HG03280 (cell line): ENCODE results near the gene TYK2.
"Not testable (repeated sequence)": the region's sequence is repeated elsewhere in the genome, so short reads cannot be mapped to it uniquely, and the experiment has no call there.

ENCODE experiments used
- ATAC-seq: cut with Tn5 transposase; IDR thresholded peaks from one replicate; pipeline ENCODE4 v1.9.1; 2021; ENCODE audit warnings: mild to moderate bottlenecking, moderate library complexity; ENCODE audit not compliant: unreplicated experiment

TYK2 gene

DNA sequence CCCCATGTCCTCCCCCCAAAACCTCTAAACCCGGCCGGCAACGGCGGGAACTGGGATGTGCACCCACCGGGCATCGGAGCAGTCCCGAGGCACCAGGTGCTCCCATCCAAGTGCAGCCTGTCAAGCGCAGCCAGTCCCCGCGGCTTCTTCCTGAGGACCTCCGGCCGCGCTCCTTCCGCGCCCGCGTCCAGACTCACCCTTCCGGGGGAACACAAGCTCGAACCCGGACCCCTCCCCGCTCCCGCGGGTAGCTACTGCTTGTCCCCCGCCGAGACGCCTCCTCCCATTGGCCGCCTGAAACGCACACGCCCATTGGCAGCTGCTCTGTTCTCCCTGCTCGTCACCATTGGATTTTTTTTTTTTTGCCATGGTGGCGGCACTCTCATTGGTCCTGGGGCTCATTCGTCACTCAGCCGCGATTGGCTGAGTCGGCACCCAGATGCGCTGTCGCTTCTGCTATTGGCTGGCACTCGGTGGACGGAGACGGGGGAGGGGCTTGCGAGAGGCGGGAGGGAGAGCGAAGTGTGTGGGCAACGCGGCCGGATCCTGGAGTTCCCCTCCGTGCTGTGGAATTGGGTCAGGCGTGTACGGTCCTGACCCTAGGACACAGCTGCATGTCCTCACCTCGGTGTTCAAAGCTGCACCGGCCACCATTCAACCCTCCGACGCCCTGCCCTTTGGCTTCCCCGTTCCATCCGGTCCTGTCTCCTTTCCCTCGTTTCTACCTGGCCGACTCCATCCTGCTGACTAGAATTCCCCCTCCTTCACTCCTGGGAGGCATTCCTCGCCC lies at the start of gene TYK2:
Gene TYK2, minus strand, starts transcription at position 260 of the 790 bp plus-strand sequence. CDS start 2,166 bp downstream, outside the sequence.
- peak; percentile 98 for ATAC-seq

DNA sequence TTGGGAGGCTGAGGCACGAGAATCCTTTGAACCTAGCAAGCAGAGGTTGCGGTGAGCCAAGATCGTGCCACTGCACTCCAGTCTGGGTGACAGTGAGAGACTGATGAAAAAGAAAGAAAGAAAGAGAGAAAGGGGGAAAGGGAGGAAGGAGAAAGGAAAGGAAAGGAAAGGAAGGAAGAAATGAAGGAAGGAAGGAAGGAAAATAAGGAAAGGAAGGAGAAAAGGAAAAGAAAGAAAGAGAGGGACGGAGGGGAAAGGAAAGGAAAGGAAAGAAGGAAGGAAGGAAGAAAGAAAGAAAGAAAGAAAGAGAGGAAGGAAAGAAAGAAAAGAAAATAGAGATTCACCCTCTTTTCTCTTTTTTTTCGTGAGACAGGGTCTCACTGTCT lies 48.6 kb upstream of the TYK2 start:
- no peak for ATAC-seq

DNA sequence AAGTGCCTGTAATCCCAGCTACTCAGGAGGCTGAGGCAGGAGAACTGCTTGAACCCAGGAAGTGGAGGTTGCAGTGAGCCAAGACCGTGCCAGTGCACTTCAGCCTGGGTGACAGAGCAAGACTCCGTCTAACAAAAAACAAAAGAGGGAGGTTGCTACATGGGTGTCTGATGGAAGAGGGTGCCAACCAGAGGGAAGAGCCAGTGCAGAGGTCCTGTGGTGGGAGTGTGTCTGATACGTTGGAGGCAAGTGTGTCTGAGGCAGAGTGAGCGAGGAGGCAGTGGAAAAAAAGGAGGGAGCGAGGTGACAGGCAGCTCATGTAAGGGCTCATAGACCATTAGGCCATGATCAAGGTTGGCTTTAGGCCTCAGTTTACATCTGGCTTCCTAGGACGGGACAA lies 46.8 kb upstream of the TYK2 start:
- no peak for ATAC-seq

DNA sequence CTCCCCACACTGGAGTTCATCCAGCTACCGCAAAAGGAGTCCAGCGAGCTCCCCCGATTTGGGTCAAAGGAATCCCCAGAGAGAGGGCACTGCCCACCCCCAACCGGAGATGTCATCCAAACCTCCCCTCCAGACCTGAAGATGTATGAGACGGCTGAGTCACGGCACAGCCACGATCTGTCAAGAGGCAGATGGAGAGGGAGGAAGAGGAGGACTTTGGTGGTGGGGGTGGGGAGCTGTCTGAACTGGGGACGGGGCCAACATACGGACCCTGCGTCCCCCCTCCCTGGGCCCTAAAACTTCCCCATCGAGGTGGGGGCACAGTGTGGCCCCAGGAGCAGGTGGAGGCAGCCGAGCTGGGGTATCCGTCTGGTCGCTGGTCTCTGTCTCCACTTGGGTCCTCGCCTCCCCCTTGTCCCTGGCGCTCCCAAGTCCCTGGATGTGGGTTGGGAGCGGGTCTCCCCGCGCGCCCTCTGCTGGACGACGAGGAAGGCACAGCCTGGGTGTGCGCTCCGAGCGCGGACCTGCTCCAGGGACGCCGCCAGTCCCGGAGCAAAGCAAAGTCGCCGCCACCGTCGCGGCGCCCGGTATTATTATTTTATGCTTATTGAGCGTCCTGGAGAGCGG lies 43.8 kb upstream of the TYK2 start:
- peak; percentile 31 for ATAC-seq

DNA sequence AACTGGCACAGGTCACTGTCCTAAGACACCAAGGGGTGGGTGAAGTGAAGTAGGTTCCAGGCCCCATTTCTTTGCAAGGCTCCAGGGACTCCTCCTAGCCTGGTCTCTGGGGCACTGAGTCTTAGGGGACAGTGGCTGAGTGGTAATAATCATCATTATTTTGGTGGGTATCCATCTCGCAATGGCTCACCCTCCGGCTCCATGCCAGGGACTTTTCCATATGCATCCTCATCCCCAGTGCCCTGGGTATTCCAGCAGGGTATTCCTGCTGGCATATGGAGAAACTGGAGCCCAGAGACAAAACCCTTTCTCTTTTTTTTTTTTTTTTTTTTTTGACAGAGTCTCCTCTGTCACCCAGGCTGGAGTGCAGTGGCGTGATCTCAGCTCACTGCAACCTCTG lies 42.5 kb upstream of the TYK2 start:
- ATAC-seq: no peak

DNA sequence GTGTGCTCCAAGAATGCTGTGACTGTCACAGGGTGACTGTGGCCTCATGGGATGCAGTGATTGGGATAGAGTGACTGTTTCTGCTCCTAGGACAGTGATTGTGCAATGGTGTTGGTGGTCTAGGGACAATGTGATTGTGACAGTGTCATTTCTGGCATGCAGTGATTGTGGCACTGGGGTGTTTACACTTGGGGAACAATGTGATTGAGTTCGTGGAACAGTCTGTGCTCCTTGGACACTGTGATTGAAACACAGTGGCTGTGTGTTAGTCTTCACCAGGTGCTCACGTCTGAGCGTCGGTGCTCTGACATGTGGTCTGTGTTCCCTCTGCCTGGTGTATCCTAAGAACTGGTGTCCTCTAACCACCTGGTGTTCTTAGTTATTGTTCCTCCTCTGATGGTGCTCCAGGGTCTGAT lies 41.7 kb upstream of the TYK2 start:
- no peak for ATAC-seq

DNA sequence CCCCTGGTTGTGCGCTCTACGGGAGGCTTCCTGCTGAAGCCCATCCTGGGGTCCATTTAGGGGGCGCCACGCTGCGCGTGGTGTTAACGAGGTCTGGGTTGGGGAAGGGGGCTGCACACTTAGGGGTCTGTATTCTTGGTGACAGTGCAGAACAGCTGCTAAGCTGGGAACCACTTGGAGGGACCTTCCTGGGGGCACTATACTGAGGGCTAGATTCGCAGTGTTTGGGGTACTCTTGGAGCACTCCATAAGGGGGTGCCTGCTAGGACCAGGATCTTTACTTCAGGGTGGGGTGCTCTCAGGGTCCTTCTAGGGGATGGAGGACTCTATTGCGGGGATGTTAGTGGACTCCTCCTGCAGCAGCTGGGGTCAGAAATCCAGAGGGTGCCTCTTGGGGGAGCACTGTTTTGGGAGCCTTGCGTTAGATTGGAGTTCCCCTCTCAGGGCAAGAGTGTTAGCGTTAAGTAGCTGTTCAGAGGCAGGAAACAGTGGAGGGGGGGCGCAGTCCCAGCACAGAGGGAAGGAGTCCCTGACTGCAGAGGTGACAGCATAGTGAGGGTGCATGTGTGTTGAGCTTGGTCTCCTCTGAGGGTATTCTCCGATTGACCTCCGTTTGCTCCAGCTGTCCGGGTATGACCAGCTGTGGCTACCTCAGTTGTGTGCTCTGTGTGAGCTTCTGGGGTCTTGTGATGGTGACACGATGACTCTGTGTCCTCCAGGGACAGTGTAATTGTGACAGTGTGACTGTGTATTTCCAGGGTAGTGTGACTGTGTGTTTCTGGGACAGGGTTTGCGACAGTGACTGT lies 41.1 kb upstream of the TYK2 start:
- no peak for ATAC-seq

- ATAC-seq: no peak
These were observed 40.3 kb upstream of the TYK2 start, which contains the start of gene PDE4A for GRCh38 chr19:10420444-10421239. Gene PDE4A (plus strand): TSS chr19:10420538. CDS start chr19:10420765, 227 bp downstream.

GRCh38 chr19:10419646-10420443 lies 39.5 kb upstream of the TYK2 start:
- ATAC-seq: no peak

DNA sequence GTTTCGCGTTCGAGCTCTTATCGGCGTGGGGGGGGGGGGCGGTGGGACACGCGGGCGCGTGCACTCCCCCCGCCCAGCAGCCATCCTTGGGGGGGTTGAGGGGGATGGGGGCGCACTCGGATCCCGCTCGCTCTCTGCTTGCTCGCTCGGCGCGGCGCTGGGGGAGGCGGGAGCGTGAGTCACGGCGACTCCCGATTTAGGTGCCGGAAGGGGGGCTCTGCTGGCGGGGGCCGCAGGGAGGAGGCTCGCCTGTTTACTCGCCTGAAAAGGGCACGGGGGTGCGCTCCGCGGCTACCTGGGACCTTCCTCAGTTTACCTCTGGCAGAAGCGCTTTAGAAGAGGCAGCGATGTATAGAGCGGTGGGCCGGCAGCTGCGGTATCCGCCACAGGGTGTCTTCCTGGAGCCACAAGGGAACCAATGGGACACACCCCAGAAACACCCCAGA lies 38.9 kb upstream of the TYK2 start:
- no peak for ATAC-seq

- no peak for ATAC-seq
These were observed 38.3 kb upstream of the TYK2 start for GRCh38 chr19:10418485-10419199.

DNA sequence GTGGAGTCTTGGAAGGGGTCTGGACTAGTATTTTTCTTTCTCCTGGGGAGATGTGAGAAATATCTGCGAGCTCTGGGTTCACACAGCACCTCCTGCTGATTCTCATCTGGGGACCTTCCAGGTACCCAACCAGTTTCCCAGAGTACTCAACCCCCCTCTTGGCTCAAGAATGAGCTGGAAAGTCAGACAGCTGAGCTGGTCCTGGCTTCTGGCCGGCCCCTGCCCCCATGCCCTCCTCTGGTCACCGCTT lies 37.8 kb upstream of the TYK2 start:
- ATAC-seq: no peak

DNA sequence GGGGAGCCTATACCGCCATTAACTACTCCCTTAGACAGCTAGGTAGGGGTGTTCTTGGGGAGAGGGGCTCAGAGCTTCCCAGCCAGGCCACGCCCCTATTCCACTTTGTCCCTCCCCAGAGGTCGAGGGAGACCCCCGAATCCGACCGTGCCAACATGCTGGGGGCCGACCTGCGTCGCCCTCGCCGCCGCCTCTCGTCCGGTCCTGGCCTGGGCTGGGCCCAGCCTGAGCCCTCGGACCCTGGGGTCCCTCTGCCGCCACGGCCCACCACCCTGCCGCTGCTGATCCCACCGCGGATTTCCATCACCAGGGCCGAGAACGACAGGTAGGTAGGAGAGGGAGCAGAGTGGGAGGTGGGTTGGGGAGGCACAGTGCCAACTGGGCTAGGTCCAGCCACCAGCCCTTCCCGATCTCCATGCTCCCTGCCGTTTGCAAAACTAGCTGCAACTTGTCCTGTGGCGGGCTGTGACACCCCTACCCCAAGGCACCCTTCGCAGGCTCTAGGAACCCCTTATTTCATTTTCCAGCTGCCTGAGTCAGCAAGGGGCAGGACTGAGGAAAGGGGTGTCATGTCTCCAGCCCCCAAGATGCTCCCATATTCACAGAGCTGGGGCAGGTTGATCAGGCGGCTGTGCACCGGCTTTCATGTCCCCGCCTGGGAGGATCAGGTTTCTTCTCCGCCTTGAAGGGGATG lies 37.3 kb upstream of the TYK2 start:
- ATAC-seq: no peak

GRCh38 chr19:10416380-10417257 lies 36.2 kb upstream of the TYK2 start:
- peak; percentile 62 for ATAC-seq

- no peak for ATAC-seq
These were observed 35.7 kb upstream of the TYK2 start for GRCh38 chr19:10416083-10416379.

DNA sequence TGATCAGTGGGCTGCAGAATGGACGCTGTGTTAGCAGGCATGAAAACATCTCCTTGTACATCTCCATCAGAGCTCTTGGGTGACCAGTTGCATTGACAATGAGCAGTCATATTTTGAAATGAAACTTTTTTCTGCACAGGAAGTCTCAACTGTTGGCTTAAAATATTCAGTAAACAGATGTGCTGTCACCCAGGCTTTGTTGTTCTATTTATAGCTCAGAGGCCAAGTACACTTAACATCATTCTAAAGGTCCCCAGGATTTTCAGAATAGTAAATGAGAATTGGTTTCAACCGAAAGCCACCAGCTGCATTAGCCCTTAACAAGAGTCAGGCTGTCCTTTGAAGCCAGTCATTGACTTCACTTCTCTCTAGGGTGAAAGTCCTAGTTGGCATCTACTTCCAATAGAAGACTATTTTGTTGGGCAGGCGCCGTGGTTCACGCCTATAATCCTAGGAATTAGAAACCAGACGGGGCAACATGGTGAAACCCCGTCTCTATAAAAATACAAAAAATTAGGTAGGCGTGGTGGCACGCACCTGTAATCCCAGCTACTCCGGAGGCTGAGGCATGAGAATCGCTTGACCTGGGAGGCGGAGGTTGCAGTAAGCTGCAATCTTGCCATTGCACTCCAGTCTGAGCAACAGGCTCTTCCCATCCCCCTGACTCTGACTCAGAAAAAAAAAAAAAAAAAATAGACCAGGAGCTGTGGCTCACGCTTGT lies 32.0 kb upstream of the TYK2 start:
- ATAC-seq: peak; percentile 44

DNA sequence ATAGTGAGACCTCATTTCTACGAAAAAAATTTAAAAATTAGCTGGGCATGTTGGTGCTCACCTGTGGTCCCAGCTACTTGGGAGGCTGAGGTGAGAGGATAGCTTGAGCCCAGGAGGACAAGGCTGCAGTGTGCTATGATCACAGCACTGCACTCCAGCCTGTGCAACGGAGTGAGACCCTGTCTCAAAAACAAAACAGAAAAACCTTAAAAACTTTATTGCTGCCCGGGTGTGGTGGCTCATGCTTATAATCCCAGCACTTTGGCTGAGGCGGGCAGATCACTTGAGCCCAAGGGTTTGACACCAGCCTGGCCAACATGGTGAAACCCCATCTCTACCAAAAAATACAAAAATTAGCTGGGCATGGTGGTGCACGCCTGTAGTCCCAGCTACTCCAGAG lies 30.9 kb upstream of the TYK2 start:
- not testable (repeated sequence) for ATAC-seq
